ENCODE results near the gene MYO9B.
"Not testable (repeated sequence)": the region's sequence is repeated elsewhere in the genome, so short reads cannot be mapped to it uniquely, and the experiment has no call there.

MYO9B gene

GRCh38 chr19:17090583-17090982, 15.0 kb downstream of the MYO9B start:
- peak; percentile 24 for DNase-seq (ENCODE audit: low read depth)

GRCh38 chr19:17091758-17092333, 16.3 kb downstream of the MYO9B start:
- DNase-seq (ENCODE audit: low read depth): no peak

- DNase-seq (ENCODE audit: low read depth): no peak
Measured at GRCh38 chr19:17092696-17093095, 17.1 kb downstream of the MYO9B start.

GRCh38 chr19:17094694-17095093, 19.1 kb downstream of the MYO9B start:
- not testable (repeated sequence) for DNase-seq (ENCODE audit: low read depth)

GRCh38 chr19:17095141-17095919, 19.8 kb downstream of the MYO9B start:
- DNase-seq (ENCODE audit: low read depth): no peak

GRCh38 chr19:17097593-17098126, 22.1 kb downstream of the MYO9B start:
- no peak for DNase-seq (ENCODE audit: low read depth)

GRCh38 chr19:17098326-17098725, 22.7 kb downstream of the MYO9B start:
- DNase-seq (ENCODE audit: low read depth): no peak

GRCh38 chr19:17101686-17102628, 26.4 kb downstream of the MYO9B start:
- DNase-seq (ENCODE audit: low read depth): no peak

- no peak for DNase-seq (ENCODE audit: low read depth)
Measured at GRCh38 chr19:17103177-17103576, 27.6 kb downstream of the MYO9B start.

GRCh38 chr19:17104679-17105078, 29.1 kb downstream of the MYO9B start:
- DNase-seq (ENCODE audit: low read depth): no peak

- no peak for DNase-seq (ENCODE audit: low read depth)
Measured at GRCh38 chr19:17105556-17105955, 30.0 kb downstream of the MYO9B start.

- DNase-seq (ENCODE audit: low read depth): not testable (repeated sequence)
Measured at GRCh38 chr19:17106964-17107363, 31.4 kb downstream of the MYO9B start.

GRCh38 chr19:17107546-17108452, 32.2 kb downstream of the MYO9B start:
- no peak for DNase-seq (ENCODE audit: low read depth)

GRCh38 chr19:17108453-17108784, 32.8 kb downstream of the MYO9B start:
- DNase-seq (ENCODE audit: low read depth): no peak

- DNase-seq (ENCODE audit: low read depth): no peak
Measured at GRCh38 chr19:17109300-17109699, 33.7 kb downstream of the MYO9B start.

GRCh38 chr19:17109962-17110598, 34.5 kb downstream of the MYO9B start:
- DNase-seq (ENCODE audit: low read depth): no peak

GRCh38 chr19:17110599-17110966, 35.0 kb downstream of the MYO9B start:
- no peak for DNase-seq (ENCODE audit: low read depth)

- no peak for DNase-seq (ENCODE audit: low read depth)
Measured at GRCh38 chr19:17111766-17112165, 36.2 kb downstream of the MYO9B start.

- no peak for DNase-seq (ENCODE audit: low read depth)
Measured at GRCh38 chr19:17112271-17112670, 36.7 kb downstream of the MYO9B start.

- DNase-seq (ENCODE audit: low read depth): no peak
Measured at GRCh38 chr19:17112700-17113099, 37.1 kb downstream of the MYO9B start.

Measured in activated T-helper 9 cell treated with anti-CD3 and anti-CD28 coated beads, Interleukin-2, amount 50 U/mL, for 16 hours (primary cell).